ENCODE results near the gene CLPX. TPM values are rescaled to one million over a fixed set of nuclear protein-coding genes. Genes with fewer than 3 reads are reported as not detected.

The CLPX gene
- total and polyA plus RNA-seq, 2 experiments from 2014 or later, result 20.0 to 53.5 TPM

DNA sequence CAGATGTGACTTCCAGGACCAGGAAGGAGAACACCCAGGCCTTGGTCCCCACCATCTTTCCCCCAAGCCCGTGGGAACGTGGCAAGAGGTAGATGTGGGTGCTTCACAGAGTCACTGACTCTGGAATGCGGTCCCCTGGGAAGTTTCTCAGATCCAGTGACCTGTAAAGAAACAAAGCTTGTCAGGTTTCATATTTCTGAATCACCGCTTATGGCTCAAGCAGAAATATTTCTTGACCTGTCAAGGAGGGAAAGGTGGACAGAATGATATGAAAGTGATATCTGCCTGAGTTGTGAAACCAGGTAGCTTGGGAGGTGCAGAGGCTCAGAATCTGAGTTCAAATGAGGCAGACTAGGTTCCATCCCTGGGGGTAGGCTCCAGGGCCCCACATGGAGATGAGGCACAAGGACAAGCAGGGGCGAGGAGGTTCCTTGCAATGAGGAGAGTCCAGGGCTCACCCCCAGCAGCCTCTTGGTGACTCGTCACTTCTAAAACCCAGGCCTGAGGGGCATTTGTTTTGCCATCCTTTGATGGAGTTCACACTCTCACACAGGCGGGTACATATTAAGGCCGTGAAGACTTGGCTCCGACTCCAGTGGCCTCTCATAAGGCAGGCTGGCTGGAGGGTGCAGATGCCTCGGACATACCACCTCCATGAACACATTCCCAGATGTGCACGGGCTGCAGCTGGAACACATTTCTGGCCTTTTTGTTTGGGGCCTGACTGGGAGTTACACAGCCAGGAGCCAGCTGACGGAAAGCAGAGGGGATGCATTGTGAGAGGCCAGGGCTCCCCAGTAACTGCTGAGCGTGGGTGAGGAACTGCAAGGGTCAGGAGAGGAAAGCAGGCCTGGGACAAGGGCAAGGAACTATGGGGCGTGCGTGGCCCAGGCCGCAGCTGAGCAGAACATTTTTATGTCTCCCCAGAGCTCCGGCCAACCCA lies 24.8 kb upstream of the CLPX start:
- WGBS (ENCODE audit: low lambda C conversion rate, missing lambda C conversion rate), result 69% methylated on average over 17 of the region's 17 CpGs
- peak overlapping the region; percentile 65 for H3K27ac ChIP-seq
- no peaks in the 10 kb centered on the region for H3K36me3 ChIP-seq (replicated peaks; ENCODE audit: insufficient read depth, low read depth)
- H3K4me3 ChIP-seq, result no peak overlapping the region
- H2AFZ ChIP-seq, result no peak overlapping the region
- TF ChIP-seq, protein P1, sequence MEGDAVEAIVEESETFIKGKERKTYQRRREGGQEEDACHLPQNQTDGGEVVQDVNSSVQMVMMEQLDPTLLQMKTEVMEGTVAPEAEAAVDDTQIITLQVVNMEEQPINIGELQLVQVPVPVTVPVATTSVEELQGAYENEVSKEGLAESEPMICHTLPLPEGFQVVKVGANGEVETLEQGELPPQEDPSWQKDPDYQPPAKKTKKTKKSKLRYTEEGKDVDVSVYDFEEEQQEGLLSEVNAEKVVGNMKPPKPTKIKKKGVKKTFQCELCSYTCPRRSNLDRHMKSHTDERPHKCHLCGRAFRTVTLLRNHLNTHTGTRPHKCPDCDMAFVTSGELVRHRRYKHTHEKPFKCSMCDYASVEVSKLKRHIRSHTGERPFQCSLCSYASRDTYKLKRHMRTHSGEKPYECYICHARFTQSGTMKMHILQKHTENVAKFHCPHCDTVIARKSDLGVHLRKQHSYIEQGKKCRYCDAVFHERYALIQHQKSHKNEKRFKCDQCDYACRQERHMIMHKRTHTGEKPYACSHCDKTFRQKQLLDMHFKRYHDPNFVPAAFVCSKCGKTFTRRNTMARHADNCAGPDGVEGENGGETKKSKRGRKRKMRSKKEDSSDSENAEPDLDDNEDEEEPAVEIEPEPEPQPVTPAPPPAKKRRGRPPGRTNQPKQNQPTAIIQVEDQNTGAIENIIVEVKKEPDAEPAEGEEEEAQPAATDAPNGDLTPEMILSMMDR (IDR thresholded peaks at IDR 0.05; ENCODE audit: poor library complexity), result no peak
- TF ChIP-seq EZH2 (IDR thresholded peaks at IDR 0.05; ENCODE audit: borderline replicate concordance) (no peak), EZH2phosphoT487 (IDR thresholded peaks at IDR 0.05; ENCODE audit: low read depth, severe bottlenecking, unreplicated experiment) (no peak)
- peaks cover 33% of the 10 kb centered on the region for H3K4me1 ChIP-seq (ENCODE audit: insufficient read depth)
- H3K27me3 ChIP-seq, result no peaks in the 10 kb centered on the region
- H3K79me2 ChIP-seq, result no peaks in the 10 kb centered on the region
- H4K20me1 ChIP-seq (ENCODE audit: insufficient read depth, poor library complexity, severe bottlenecking), result no peaks in the 10 kb centered on the region
- no peak for DNase-seq (ENCODE audit: low spot score)
- H3K9me3 ChIP-seq (ENCODE audit: low read depth), result no peaks in the 10 kb centered on the region
- H3K9me2 ChIP-seq (replicated peaks; ENCODE audit: insufficient read depth), result no peaks in the 10 kb centered on the region
- peak overlapping the region; percentile 60 for H3K4me2 ChIP-seq

GRCh38 chr15:65208647-65209046 lies 23.5 kb upstream of the CLPX start:
- no peaks in the 10 kb centered on the region for H3K36me3 ChIP-seq (replicated peaks; ENCODE audit: insufficient read depth, low read depth)
- H3K27me3 ChIP-seq, result no peaks in the 10 kb centered on the region
- H4K20me1 ChIP-seq (ENCODE audit: insufficient read depth, poor library complexity, severe bottlenecking), result no peaks in the 10 kb centered on the region
- H3K4me3 ChIP-seq, result no peak overlapping the region
- TF ChIP-seq, protein P1 (IDR thresholded peaks at IDR 0.05; ENCODE audit: poor library complexity), result no peak
- no peak for TF ChIP-seq EZH2phosphoT487 (IDR thresholded peaks at IDR 0.05; ENCODE audit: low read depth, severe bottlenecking, unreplicated experiment)
- no peak for TF ChIP-seq EZH2 (IDR thresholded peaks at IDR 0.05; ENCODE audit: borderline replicate concordance)
- H3K9me2 ChIP-seq (replicated peaks; ENCODE audit: insufficient read depth), result no peaks in the 10 kb centered on the region
- no peaks in the 10 kb centered on the region for H3K79me2 ChIP-seq
- 95% methylated on average over 2 of the region's 2 CpGs for WGBS (ENCODE audit: low lambda C conversion rate, missing lambda C conversion rate)
- H3K4me2 ChIP-seq, result no peak overlapping the region
- H2AFZ ChIP-seq, result no peak overlapping the region
- H3K4me1 ChIP-seq (ENCODE audit: insufficient read depth), result peaks cover 33% of the 10 kb centered on the region
- H3K27ac ChIP-seq, result no peak overlapping the region
- no peaks in the 10 kb centered on the region for H3K9me3 ChIP-seq (ENCODE audit: low read depth)
- no peak for DNase-seq (ENCODE audit: low spot score)

- H3K4me1 ChIP-seq (ENCODE audit: insufficient read depth), result peaks cover 30% of the 10 kb centered on the region
- TF ChIP-seq EZH2 (IDR thresholded peaks at IDR 0.05; ENCODE audit: borderline replicate concordance) (no peak), EZH2phosphoT487 (IDR thresholded peaks at IDR 0.05; ENCODE audit: low read depth, severe bottlenecking, unreplicated experiment) (no peak)
- TF ChIP-seq, protein P1 (IDR thresholded peaks at IDR 0.05; ENCODE audit: poor library complexity), result no peak
- no peaks in the 10 kb centered on the region for H4K20me1 ChIP-seq (ENCODE audit: insufficient read depth, poor library complexity, severe bottlenecking)
- no peaks in the 10 kb centered on the region for H3K36me3 ChIP-seq (replicated peaks; ENCODE audit: insufficient read depth, low read depth)
- H3K27me3 ChIP-seq, result no peaks in the 10 kb centered on the region
- no peak overlapping the region for H3K4me2 ChIP-seq
- WGBS (ENCODE audit: low lambda C conversion rate, missing lambda C conversion rate), result 60% methylated on average over 6 of the region's 6 CpGs
- no peaks in the 10 kb centered on the region for H3K9me3 ChIP-seq (ENCODE audit: low read depth)
- H3K4me3 ChIP-seq, result no peak overlapping the region
- H3K79me2 ChIP-seq, result no peaks in the 10 kb centered on the region
- H3K9me2 ChIP-seq (replicated peaks; ENCODE audit: insufficient read depth), result no peaks in the 10 kb centered on the region
- H2AFZ ChIP-seq, result no peak overlapping the region
- H3K27ac ChIP-seq, result no peak overlapping the region
- DNase-seq (ENCODE audit: low spot score), result no peak
Measured at GRCh38 chr15:65207280-65207840, 22.2 kb upstream of the CLPX start.
